Measurements from ENCODE around the gene SPRED2.

DNA sequence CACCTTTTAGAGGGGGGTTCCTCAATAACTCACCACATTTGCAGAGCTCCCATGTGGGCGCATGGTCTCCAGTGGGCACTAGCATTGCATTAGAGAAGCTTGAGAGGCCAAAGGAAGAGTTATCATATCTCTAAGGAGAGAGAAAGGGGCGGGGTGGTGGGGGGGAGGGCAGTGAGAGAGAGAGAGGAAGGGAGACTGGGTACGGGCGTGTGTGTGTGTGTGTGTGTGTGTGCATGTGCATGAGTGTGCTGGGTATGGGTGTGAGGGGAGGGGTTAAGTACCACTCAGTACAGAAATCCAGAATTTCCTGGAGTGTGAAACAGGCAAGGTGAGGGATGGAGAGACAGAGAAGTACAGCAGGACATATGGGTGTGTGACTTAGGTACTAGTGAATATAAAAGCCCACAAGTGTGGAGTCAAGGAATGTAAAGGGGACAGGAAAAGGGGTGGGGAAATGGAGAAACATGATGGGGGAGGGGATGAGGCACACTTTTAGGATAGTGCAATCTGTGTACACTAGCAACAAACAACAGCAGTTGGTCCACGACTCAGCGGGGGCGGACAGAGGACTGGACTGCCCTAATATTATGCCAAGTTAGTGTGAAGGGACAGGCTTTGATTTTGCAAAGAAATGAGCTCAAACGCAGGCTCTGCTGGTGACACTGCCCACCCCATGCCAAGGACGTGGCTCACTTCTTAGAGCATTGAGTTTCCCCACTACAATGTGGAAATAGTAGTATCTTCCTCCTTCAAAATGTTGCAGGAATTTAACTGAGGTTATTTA is 91.3 kb downstream of the SPRED2 start:
- no peak for TF ChIP-seq SIN3A (IDR thresholded peaks at IDR 0.05; ENCODE audit: borderline replicate concordance, insufficient read depth, low read length)
- TF ChIP-seq TAF1 (IDR thresholded peaks at IDR 0.05; ENCODE audit: borderline replicate concordance, insufficient read depth, low read length): no peak

Measured in PFSK-1 (cell line).